ENCODE data around the gene CYSRT1.

DNA sequence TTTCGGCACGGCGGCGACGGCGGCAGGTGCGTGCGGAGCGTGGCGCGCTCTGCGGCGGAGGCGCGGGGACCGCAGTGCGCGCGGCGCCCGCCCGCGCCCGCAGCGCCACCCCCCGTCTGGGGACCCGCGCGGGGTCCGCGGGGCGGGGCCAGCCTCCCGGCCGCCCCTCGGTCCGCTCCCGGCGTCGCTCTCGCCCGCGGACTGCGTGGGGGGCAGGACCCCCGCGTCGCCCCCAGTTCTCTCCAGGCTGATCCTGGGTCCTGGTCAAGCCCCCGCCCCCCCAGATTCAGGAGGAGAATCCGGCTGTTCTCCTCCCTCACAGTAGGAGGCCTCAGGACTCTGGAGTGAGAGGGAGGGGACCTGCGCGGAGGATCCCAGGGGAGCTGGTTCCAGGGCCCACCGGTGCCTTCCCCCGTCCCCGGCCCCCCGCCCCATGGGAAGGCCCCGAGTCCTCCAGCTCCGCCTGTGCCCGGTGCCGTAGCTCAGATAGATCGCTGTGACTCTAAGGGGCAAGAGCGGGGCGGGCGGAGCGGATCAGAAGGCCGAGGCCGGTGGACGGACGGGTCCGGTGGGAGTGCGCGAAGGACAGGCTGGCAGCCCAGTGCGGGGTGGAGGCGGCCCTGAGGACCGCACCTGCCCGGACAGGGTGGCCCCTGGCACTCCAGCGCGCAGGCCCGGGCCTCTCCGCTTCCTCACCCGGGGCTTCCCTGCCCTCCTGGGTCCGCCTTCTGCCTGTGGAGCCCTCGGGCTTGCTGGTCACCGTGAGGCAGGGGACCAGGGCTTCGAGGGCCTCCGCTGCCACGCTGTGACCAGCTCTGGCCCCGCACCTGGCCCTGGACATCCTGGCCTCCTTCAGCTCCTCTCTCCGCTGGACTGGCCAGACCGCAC lies 2.5 kb upstream of the CYSRT1 start, which contains the start of gene RNF208:
- no peak for TF ChIP-seq SP1 (IDR thresholded peaks at IDR 0.05)
- TF ChIP-seq NFRKB (IDR thresholded peaks at IDR 0.05), result no peak
- no peak for TF ChIP-seq L3MBTL2 (conservative IDR thresholded peaks at IDR 0.05)
- TF ChIP-seq FOXA1 (IDR thresholded peaks at IDR 0.05), result no peak
- TF ChIP-seq ZNF384 (IDR thresholded peaks at IDR 0.05), result no peak
- TF ChIP-seq SUZ12 (IDR thresholded peaks at IDR 0.05), result no peak
- 0 out of 2 replicates have a peak, but pooled peaks have one; percentile 63 for TF ChIP-seq HDGF (IDR thresholded peaks at IDR 0.05; ENCODE audit: borderline replicate concordance)

Measured in HEK293T (cell line).